Cortex of kidney (tissue), 1 donor: Measurements from ENCODE around the gene CHKB.

Source experiments
- DNase-seq: peaks from one replicate; lab custom pipeline; 2025; lab: John Stamatoyannopoulos, UW

The CHKB gene

GRCh38 chr22:50600538-50600937, 17.9 kb upstream of the CHKB start, which contains the start of gene MAPK8IP2:
Gene MAPK8IP2 (plus strand): TSS chr22:50600793. CDS start chr22:50600819, 26 bp downstream.
- no peak for DNase-seq

- DNase-seq, result no peak
Measured at GRCh38 chr22:50599816-50600455, 17.3 kb upstream of the CHKB start.

- no peak for DNase-seq
Measured at GRCh38 chr22:50597097-50597496, 14.4 kb upstream of the CHKB start.

- no peak for DNase-seq
Measured at GRCh38 chr22:50595189-50595588, 12.5 kb upstream of the CHKB start.

GRCh38 chr22:50587407-50587806, 4.8 kb upstream of the CHKB start:
- DNase-seq, result no peak

GRCh38 chr22:50586416-50586815, 3.8 kb upstream of the CHKB start:
- no peak for DNase-seq

GRCh38 chr22:50585781-50586180, 3.1 kb upstream of the CHKB start:
- DNase-seq, result no peak

GRCh38 chr22:50585238-50585637, 2.6 kb upstream of the CHKB start:
- DNase-seq, result no peak

- no peak for DNase-seq
Measured at GRCh38 chr22:50584106-50585096, 1.8 kb upstream of the CHKB start.

GRCh38 chr22:50583294-50583861, 729 bp upstream of the CHKB start:
- DNase-seq, result no peak

- no peak for DNase-seq
Measured at GRCh38 chr22:50581950-50582492, 628 bp downstream of the CHKB start.

GRCh38 chr22:50581031-50581949, 1.4 kb downstream of the CHKB start:
- no peak for DNase-seq

- DNase-seq, result no peak
Measured at GRCh38 chr22:50579752-50580151, 2.9 kb downstream of the CHKB start.

- no peak for DNase-seq
Measured at GRCh38 chr22:50578776-50579310, 3.8 kb downstream of the CHKB start.

GRCh38 chr22:50577987-50578775, 4.5 kb downstream of the CHKB start, which contains the start of gene CPT1B:
Gene CPT1B (minus strand): TSS chr22:50578427. CDS start chr22:50577915, 512 bp downstream.
- no peak for DNase-seq

GRCh38 chr22:50577697-50577986, 5.0 kb downstream of the CHKB start:
- no peak for DNase-seq

GRCh38 chr22:50576806-50577696, 5.6 kb downstream of the CHKB start:
- no peak for DNase-seq

- no peak for DNase-seq
Measured at GRCh38 chr22:50576070-50576469, 6.6 kb downstream of the CHKB start.

GRCh38 chr22:50575426-50575941, 7.2 kb downstream of the CHKB start:
- no peak for DNase-seq
